ENCODE measurements around the gene HECTD4.
A peak's percentile ranks its signal among the peaks of the same experiment; 100 is the strongest.

Gene HECTD4

GRCh38 chr12:112206944-112207343, 175.3 kb downstream of the HECTD4 start:
- no peak overlapping the region for H3K4me2 ChIP-seq (ENCODE audit: low read length)
- no peaks in the 10 kb centered on the region for H4K20me1 ChIP-seq (ENCODE audit: control insufficient read depth, insufficient read depth, low read depth, low read length)
- H3K27me3 ChIP-seq (ENCODE audit: control insufficient read depth, low read length), result no peaks in the 10 kb centered on the region
- no peaks in the 10 kb centered on the region for H3F3A ChIP-seq (ENCODE audit: control insufficient read depth, insufficient read depth)
- H3K36me3 ChIP-seq (ENCODE audit: control insufficient read depth, low read length), result peaks cover 49% of the 10 kb centered on the region
- no peaks in the 10 kb centered on the region for H3K4me1 ChIP-seq (ENCODE audit: control insufficient read depth, low read length)
- H3K9me3 ChIP-seq (ENCODE audit: control insufficient read depth, insufficient read depth, low read length), result no peaks in the 10 kb centered on the region
- no peaks in the 10 kb centered on the region for H3K79me2 ChIP-seq (ENCODE audit: control insufficient read depth, low read length)
- no peaks in the 10 kb centered on the region for H3K9me2 ChIP-seq (replicated peaks; ENCODE audit: control insufficient read depth, low read length)
- TF ChIP-seq CTCF (IDR thresholded peaks at IDR 0.05; ENCODE audit: low read depth, low read length, poor library complexity, severe bottlenecking) (no peak), EZH2phosphoT487 (IDR thresholded peaks at IDR 0.05; ENCODE audit: borderline replicate concordance, low read length) (no peak)
- H3K27ac ChIP-seq (ENCODE audit: low read depth, low read length), result no peak overlapping the region
- H3K4me3 ChIP-seq (ENCODE audit: low read length), result no peak overlapping the region

- Histone ChIP-seq H3F3A (ENCODE audit: control insufficient read depth, insufficient read depth) (no peaks in the 10 kb centered on the region; the same call in 1 of the 2 replicates), H4K20me1 (ENCODE audit: control insufficient read depth, insufficient read depth, low read depth, low read length) (no peaks in the 10 kb centered on the region), H3K9me3 (ENCODE audit: control insufficient read depth, insufficient read depth, low read length) (no peaks in the 10 kb centered on the region), H3K36me3 (ENCODE audit: control insufficient read depth, low read length) (peaks cover 32% of the 10 kb centered on the region), H3K79me2 (ENCODE audit: control insufficient read depth, low read length) (no peaks in the 10 kb centered on the region), H3K27me3 (ENCODE audit: control insufficient read depth, low read length) (no peaks in the 10 kb centered on the region), H3K4me2 (ENCODE audit: low read length) (no peak overlapping the region), H3K4me1 (ENCODE audit: control insufficient read depth, low read length) (no peaks in the 10 kb centered on the region), H3K9me2 (replicated peaks; ENCODE audit: control insufficient read depth, low read length) (no peaks in the 10 kb centered on the region), H3K4me3 (ENCODE audit: low read length) (no peak overlapping the region), H3K27ac (ENCODE audit: low read depth, low read length) (no peak overlapping the region)
- TF ChIP-seq EZH2phosphoT487 (IDR thresholded peaks at IDR 0.05; ENCODE audit: borderline replicate concordance, low read length) (no peak), CTCF (IDR thresholded peaks at IDR 0.05; ENCODE audit: low read depth, low read length, poor library complexity, severe bottlenecking) (no peak)
These were observed 183.1 kb downstream of the HECTD4 start for GRCh38 chr12:112199136-112199535.

- Histone ChIP-seq H3K4me2 (ENCODE audit: low read length) (no peak overlapping the region), H3K27me3 (ENCODE audit: control insufficient read depth, low read length) (no peaks in the 10 kb centered on the region), H3K4me3 (ENCODE audit: low read length) (no peak overlapping the region), H4K20me1 (ENCODE audit: control insufficient read depth, insufficient read depth, low read depth, low read length) (no peaks in the 10 kb centered on the region), H3K79me2 (ENCODE audit: control insufficient read depth, low read length) (no peaks in the 10 kb centered on the region), H3K36me3 (ENCODE audit: control insufficient read depth, low read length) (peaks cover 34% of the 10 kb centered on the region), H3K4me1 (ENCODE audit: control insufficient read depth, low read length) (no peaks in the 10 kb centered on the region), H3K9me3 (ENCODE audit: control insufficient read depth, insufficient read depth, low read length) (no peaks in the 10 kb centered on the region), H3K9me2 (replicated peaks; ENCODE audit: control insufficient read depth, low read length) (no peaks in the 10 kb centered on the region), H3K27ac (ENCODE audit: low read depth, low read length) (no peak overlapping the region), H3F3A (ENCODE audit: control insufficient read depth, insufficient read depth) (no peaks in the 10 kb centered on the region; the same call in 1 of the 2 replicates)
- TF ChIP-seq CTCF (IDR thresholded peaks at IDR 0.05; ENCODE audit: low read depth, low read length, poor library complexity, severe bottlenecking), result peak; percentile 82
- TF ChIP-seq EZH2phosphoT487 (IDR thresholded peaks at IDR 0.05; ENCODE audit: borderline replicate concordance, low read length), result no peak
These were observed 184.0 kb downstream of the HECTD4 start for GRCh38 chr12:112198120-112198733.
